GM21786 (cell line): Measurements from ENCODE around the gene SLC38A2.
A peak's percentile ranks its signal among the peaks of the same experiment; 100 is the strongest.

Source experiments
- ATAC-seq: cut with Tn5 transposase; IDR thresholded peaks from one replicate; pipeline ENCODE4 v1.9.1; 2021; ENCODE audit not compliant: unreplicated experiment

Gene SLC38A2

DNA sequence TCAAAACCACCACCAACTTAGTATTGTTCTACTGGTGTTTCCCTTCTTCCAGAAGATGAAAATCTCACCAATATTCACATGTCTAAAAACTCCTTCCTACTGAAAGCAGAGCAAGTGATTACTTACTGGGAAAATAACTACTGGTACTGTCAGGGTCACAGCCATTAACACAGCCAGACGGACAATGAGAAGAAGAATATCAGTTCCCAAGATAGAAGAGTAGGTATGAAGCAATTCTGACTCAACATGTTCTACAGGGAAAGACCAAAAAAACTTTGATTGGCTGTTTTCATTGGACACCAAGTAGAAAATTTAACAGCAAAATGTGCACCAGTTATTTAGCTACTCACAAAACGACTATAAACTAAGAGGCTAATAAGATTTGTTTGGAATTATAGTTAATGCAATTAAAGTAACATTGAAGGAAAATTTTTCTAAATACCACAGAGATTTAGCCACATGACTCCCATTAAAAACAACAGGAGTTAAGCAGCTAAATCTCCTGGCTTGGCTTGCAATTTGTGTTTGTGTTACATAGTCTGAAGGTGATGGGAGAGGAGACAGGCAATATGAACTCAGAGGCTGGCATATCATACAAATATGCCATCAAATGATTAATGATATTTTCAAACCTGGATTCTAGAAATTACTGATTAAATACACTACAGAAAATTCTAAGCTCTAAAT lies 9.5 kb downstream of the SLC38A2 start:
- ATAC-seq: no peak

DNA sequence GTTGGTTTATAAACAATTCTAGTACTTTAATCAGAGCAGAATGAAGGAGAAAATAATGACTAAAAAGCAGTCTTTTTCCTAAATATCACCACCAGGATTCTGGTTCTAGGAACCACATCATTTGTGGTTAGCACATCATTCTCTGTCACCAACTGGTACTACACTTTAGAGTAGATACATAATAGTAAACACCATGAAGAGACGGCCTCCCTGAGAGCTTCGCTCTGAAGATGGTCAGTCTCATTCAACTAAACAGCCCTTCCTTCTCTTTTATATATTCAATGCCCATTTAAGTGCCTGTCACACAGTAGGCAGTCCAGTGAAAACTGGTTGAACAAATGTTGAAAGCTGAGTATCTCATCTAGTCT lies 10.9 kb downstream of the SLC38A2 start:
- ATAC-seq: no peak

DNA sequence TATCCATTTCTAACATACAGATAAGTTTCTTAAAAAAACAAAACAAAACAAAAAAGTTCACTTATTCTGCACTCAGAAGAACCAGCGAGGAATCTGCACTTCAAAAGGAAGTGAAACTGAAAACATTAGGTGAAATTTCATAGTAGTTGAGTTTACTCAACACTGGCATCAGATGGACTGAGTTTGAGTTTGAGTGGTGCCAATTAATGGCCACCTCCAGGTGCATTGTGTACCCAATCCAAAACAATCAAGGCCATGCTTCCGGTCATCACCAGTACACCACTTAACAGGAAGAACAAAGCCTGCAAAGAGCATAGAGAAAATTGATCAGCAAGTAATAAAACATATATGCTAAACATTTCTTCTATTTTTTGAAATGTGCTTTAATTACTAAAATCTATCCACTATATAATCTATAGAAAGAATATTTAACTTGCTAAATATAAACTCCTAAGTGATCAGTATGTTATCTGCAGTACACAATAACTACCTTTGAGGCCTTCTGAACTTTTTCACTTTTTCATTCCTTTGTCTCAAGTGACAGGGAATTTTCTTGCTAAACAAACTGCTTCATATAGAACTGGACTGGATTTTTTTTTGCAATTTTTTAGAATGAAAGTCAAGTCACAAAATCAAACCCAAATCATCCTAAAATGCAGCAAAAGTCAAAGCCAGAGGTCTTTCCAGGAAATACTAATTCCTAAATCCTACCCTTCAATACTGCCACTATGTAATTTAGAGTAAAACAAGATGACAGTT lies 11.5 kb downstream of the SLC38A2 start:
- peak; percentile 72 for ATAC-seq

DNA sequence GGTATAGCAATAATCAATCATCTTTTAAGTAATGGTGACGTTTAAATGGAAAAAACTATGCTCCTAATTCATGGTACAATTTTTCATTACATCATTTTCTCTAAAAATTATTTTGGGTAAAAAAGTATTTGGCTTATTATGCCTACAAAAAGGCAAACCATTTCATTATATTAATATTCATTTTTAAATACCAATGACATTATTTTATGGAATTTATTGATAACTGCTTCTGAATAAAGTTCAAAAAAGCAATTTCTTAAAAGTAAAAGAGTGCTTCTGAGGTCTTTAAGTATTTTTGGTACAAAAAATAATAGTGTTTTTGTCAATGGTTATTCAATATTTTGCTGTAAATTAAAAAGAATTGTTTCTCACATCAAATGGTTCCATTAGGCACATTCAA lies 12.2 kb downstream of the SLC38A2 start:
- no peak for ATAC-seq

DNA sequence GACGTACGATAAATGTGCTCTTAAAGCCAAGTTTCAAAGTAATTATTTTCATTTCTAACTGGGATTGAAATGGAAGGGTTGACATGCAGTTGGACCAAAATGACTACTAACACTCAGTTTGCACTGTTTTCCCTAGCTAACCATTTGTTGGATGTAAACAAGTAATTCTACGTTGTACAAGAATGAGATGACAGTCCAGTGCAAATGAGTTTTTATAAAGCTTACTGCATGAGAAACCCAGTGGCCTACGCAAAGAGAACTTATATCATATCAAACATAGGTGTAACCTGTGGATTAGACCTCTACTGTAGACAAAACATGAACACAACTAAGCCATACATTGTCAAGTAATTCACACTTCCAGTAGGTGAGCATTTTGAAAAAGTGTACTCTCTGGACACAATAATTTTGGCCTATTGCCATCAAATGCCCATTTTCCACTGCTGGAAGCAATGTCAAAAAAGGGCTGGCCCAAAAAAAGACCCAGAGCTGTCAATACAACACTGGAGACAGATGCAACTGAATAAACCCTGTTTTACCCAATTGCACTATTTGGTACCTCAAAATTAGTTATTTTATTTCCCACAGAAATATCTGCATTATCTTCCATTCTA lies 12.8 kb downstream of the SLC38A2 start:
- ATAC-seq: no peak

DNA sequence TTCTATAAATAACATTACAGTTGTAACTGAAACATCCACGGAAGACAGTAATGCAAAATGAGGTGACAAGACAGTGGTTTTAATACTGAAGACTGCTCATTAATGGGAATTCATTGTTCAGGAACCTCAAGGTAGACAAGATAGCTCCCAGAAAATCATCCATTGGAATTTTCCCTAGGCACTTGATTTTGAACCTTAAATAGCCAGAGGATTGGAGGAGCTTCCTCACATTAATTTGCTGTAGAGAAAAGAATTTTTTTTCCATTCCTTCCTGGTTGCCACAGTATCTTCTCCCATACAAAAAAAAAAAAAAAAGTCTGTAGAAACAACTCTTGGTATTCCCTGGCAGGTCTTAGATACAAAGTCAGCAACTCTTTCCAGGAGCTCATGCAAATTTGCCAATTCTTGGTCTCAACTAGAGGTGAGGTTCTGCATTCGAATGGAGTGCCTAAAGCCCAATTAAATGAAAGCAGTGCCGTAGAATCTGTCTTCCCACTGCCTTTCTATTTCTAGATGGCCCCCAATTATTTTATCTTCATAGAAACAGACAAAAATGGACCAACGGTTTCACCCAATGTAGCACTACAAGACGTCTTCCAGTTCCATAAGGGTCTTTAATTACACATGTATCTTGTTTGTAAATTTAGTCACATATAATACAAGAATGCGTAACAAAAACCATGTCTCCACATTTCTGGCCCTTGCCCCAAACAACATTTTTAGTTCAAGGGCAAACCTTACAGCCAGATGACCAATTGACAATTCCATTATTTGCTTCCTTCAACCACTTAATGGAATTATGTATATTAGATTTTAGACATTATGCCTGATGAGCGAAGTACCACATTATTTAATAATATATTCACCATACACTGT lies 13.5 kb downstream of the SLC38A2 start:
- ATAC-seq: no peak

DNA sequence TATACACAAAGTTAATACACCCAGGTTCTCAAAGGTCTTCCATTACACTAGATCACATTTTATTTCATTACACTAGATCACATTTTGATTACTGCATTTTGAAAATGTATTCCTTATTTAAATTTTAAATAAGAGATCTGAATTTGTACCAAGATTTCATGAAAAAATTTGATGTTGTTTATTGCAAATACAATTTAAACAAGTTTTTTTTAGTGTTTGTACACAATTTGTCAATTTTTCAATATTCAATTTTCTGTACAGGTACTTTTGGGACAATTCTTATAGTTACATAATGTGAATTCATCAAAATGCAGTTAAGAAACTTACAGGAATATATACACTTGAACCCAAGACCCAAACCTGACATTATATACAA lies 14.3 kb downstream of the SLC38A2 start:
- no peak for ATAC-seq

DNA sequence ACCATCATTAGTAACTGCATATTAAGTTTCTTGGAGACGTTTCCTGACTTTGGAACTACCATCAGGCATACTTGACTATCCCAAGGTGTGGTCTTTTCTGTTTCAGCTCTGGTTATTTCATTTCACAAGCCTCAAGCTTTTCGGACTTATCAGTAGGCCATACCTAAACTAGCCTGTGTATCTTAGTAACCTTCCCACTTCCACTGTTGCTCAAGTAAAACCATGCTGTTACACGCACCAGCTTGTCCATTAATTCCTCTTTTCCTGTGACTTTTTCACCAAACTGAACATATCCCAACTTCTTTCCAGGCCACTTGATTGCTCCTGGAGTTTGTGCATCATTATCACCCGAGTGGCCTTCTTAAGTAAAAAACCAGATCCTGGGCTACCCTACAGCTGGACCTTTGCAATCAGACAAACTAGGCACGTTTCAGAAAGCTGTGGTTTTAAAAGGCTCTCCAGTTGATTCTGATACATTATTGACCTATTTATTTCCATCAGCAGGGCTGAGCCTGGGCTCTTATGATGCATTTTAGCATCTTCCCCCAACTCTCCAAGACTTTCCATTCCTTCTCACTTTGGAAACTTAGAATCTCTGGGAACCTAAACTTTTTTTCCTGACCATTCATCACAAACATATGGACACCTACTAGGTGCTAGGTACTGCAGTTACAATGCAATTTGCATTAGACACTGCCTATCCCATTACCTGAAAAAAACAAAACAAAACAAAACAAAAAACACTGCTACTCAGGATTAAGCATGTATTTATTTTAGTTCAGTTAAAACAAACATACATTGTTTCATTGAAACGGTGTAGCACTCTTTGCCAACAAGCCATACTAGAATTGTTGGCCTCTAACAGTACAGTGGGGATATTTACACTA lies 14.9 kb downstream of the SLC38A2 start:
- no peak for ATAC-seq

DNA sequence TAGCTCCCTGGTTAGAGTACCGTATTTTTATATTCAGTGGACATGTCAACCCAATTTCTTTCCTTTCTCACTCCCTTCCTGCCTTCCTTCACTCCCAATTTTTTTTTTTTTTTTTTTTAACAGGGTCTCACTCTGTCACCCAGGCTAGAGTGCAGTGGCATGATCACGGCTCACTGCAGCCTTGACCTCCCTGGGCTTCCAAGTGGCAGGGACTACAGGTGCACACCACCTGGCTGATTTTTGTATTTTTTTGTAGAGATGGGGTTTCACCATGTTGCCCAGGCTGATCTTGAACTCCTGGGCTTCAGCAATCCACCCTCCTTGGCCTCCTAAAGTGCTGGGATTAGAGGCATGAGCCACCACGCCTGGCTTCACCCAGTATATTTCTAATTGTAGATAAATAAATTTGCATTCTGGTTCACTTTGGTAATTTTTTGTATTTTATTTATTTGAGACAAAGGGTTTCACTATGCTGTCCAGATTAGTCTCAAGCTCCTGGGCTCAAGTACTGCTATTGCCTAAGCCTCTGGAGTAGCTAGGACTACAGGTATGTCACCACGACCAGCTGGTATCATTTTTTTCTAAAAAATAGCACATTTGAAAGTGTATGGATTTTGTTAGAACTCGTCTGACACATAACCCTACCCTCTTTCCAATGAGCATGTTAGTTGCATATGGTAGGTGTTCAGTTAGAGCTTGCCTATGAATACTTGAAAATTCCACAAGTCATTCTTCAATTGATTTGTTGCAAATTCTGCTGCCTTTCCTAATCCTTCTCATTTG lies 15.7 kb downstream of the SLC38A2 start:
- ATAC-seq: no peak

DNA sequence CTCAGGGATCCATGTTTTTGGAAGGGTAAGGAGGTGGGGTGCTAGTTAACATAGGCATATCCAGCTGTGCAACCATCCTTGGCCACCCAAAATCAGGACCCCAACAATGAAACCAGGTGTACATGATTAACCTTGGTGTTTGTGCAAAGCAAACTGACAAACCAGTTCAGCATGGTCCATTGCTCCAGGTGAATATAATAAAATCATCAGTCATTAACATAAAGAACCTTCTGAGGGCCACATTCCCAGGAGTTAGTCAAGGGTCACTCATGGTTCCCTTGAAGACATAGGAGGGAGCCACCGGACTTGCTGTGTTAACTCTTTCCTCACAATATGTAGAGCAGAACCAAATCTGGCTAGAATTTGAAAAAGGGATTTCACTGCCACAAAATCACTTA lies 17.8 kb downstream of the SLC38A2 start:
- ATAC-seq: no peak

DNA sequence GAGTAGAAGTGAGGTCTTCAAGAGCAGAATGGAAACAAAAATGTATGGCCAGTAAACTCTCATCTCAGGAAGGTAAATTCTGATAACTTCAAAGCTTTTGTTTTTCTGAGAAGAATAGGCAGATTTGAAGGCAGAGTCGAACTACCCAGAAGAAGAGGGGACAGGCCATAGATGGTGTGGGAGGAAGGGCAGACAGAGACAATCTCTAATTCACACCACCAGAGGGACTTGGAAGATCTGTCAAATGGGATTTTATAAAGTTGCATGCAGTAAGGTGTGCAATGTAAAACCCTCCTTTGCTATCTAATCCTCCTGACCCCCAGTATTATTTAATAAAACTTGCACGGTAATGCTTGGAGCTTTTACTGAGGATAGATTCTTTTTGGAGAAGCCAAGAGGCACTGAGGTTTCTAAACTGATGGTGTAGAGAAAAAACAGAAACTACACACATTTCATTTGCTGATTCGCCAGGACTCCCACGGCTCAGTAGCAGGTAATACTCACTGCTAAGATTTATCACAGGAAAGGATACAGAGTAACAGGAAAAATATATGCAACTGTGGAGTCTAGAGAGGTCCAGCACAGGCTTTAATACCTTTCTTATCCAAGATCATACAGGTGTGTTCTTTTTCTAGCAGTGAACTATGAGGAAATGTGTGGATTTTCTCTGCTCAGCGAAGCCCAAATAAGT lies 18.3 kb downstream of the SLC38A2 start:
- no peak for ATAC-seq

DNA sequence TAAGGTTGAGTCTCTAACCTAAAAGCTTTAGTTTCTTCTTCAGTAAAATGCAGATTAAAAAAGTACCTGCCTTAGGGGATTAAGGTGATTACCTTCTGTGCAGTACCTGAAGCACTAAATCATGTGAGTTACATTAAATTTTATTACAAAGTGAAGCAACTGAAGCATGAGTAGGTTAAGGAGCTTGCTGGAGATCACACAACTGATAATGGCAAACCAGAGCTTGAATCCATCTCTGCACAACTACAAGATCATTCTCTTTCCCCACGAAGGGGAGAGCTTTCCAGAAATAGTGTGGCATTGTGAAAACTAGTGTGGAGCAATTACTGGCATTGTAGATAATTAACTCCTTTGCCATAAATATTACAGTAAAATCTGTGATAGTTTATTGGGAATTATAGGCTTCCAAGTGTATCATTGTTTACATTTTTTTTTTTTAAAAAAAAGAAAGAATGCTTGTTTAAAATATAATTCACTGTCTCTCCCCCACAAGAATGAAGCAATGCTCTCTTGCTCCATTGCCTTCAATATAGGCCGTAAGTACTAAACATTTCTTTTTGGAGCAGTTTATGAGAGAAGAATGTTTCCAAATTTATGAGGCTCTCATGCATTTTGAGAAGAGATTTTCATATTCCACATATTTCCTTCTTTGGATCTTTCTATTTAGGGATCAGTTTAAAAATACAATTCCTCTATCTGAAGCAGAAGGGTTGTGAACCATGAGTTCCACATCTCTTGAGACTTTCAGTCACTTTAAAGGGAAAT lies 20.5 kb downstream of the SLC38A2 start:
- ATAC-seq: no peak

DNA sequence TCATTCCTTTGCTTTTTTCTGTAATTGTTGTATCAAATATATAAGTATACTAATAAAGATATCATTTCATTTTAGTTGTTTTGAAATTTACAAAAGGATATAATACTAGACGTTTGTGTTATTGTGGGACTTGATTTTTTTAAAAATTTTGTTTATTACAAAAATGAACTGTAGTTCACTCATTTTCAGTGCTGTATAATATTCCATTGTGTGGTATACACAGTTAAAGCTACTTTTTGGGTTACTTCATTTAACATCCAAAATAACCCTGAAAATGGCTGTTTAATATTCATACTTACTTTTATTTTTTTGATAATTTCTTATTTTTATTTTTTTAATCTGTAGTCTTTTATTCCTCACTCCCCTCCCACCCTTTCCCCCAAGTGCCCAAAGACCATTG lies 21.4 kb downstream of the SLC38A2 start:
- no peak for ATAC-seq

DNA sequence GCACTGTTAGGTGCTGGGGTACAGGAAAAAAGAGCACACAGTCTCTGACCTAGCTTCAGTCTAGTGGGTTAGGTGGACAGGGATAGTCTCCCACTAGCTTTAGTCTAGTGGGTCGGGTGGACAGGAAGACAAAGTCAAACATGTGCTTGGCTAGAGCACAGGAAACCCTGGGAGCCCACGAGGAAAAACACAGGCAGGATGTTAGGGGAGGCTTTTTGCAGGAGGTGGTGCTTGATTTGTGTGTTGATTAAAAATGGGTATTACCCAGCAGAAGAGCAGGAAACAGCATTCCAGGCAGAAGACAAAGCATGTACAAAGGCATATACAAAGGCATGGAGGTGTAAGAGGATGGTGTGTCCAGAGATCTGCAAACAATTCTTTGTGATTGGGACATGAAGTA lies 23.3 kb downstream of the SLC38A2 start:
- ATAC-seq: no peak

DNA sequence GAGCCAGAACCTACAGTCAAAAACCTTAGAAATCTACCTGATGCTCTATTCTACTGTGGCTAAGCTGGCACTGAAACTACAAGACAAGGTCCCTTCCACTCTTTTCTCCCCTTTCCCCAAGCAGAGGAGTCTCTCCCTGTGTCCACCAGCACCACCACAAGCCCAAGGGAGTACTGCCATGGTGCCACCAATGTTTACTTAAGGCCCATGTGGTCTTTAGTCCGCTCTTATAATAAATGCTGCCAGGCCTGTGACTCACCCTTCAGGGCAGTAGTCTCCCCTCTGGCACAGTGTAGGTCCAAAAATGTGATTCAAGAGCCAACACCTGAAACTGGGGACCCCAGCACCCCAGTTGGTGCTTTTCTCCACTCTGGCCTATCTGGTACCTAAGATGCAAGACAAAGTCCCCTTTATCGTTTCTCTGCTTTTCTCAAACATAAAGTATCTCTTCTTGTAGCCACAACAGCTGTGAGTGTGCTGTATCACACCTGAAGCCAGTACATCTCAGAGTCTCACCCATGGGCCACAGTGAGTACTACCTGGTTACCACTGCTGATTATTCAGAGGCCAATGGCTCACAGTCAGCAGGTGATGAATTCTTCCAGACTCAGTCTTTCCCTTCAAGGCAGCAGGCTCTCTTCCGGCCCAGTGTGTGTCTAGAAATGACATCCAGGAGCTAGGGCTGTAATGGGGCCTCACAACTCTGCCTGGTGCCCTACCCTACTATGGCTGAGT lies 29.3 kb downstream of the SLC38A2 start:
- no peak for ATAC-seq

DNA sequence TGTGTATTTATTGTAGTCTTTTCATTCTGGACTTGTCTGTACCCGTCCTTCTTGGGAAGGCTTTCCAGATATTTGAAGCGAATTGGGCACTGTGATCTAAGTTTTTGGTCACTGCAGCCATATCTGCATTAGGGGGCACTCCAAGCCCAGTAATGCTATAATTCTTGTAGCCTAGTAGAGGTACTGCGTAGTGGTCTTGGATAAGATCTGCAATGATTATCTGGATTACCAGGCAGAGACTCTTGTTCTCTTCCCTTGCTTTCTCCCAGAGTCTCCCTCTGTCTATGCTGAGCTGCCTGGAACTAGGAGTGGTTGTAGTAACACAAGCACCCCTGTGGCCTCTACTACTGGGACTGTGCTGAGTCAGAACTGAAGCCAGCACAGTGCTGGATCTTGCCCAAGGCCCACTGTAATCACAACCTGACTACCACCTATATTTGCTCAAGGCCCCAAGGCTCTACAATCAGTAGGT lies 30.0 kb downstream of the SLC38A2 start:
- no peak for ATAC-seq

DNA sequence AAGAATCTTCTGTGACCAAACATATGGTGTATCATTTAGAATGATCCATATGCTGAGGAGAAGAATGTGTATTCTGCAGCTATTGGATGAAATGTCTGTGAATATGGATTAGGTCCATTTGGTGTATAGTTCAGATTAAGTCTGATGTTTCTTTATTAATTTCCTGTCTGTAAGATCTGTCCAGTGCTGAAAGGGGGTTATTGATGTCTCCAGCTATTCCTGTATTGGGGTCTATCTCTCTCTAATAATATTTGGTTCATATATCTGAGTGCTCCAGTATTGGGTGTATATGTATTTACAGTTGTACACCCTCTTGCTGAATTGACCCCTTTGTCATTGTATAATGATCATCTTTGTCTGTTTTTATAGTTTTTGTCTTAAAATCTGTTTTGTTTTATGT lies 33.5 kb downstream of the SLC38A2 start:
- ATAC-seq: no peak

DNA sequence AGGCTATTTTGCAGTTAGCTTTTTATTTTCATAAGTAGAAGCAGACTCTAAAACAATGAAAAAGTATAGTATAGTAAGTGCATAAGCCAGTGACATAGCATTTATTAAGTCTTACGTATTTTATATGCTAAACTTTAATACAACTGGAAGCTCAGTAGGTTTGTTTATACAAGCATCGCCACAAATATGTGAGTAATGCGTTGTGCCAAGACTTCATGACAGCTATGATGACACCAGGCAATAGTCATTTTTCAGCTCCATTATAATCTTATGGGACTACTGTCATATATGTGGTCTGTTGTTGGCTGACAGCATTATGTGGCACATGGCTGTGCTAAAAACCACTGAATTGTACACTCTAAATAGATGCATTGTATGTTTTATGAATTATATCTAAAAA lies 40.3 kb downstream of the SLC38A2 start:
- ATAC-seq: no peak
